Large intestine (tissue), 12 donors: ENCODE results near the gene NAXE. TPM values are rescaled to one million over a fixed set of nuclear protein-coding genes. Genes with fewer than 3 reads are reported as not detected.
A peak's percentile ranks its signal among the peaks of the same experiment; 100 is the strongest.

Experiments used
- DNase-seq, 2 donors: peaks; one replicate each; pipeline versions ENCODE4 v3.0.0 to v3.0.0-alpha.2; 2013
- H3K27ac ChIP-seq: one replicate; pipeline ENCODE4 v1.5.1; 2013; ENCODE audit warnings: low read length
- H3K27me3 ChIP-seq: 2 replicates; pipeline ENCODE4 v1.6.1; 2013; ENCODE audit warnings: low read length; ENCODE audit not compliant: control insufficient read depth, insufficient read depth
- H3K36me3 ChIP-seq: 2 replicates; pipeline ENCODE4 v1.6.1; 2013; ENCODE audit warnings: low read length; ENCODE audit not compliant: control insufficient read depth, insufficient read depth
- H3K4me1 ChIP-seq: one replicate; pipeline ENCODE4 v1.6.1; 2013; ENCODE audit warnings: low read length; ENCODE audit not compliant: control insufficient read depth, insufficient read depth
- H3K4me3 ChIP-seq: one replicate; pipeline ENCODE4 v1.5.1; 2013; ENCODE audit warnings: low read length
- H3K9me3 ChIP-seq: one replicate; pipeline ENCODE4 v1.6.1; 2013; ENCODE audit warnings: mild to moderate bottlenecking, low read depth, low read length, moderate library complexity; ENCODE audit not compliant: control insufficient read depth
- WGBS: methylation state at CpG from one replicate; pipeline ENCODE4 v1.1.5; 2013; ENCODE audit warnings: low lambda C conversion rate; ENCODE audit not compliant: insufficient coverage; 5-methylcytosine and 5-hydroxymethylcytosine counted together
- long read RNA-seq, 11 donors: transcript quantifications; one replicate each; lab custom pipeline, GENCODE V29; 2026
- polyA plus RNA-seq: library from polyadenylated mRNA; unstranded; fragments of 120-200 nt; gene quantifications from one replicate; pipeline ENCODE4 v1.2.1, GENCODE V29; 2013

Gene NAXE
- 66.9 TPM for polyA plus RNA-seq
- long read RNA-seq, donor 1, transcript NAXE-203 (6 exons, 1,125 nt), result major isoform, 22 of 46 reads
- long read RNA-seq, donor 1, partial matches to known transcripts, result 7 of 46 reads
- long read RNA-seq, donor 1, other reads (novel, unspliced or antisense), result 15 of 46 reads
- long read RNA-seq, donor 2, transcript NAXE-203 (6 exons, 1,125 nt), result major isoform, 60 of 77 reads
- long read RNA-seq, donor 2, transcript NAXE-205 (2 exons, 529 nt), result minor isoform, 6 of 77 reads
- long read RNA-seq, donor 2, partial matches to known transcripts, result 0 of 77 reads
- long read RNA-seq, donor 2, other reads (novel, unspliced or antisense), result 7 of 77 reads
- long read RNA-seq, donor 3, result 0 reads
- long read RNA-seq, donor 4, transcript NAXE-203 (6 exons, 1,125 nt), result major isoform, 5 of 5 reads
- long read RNA-seq, donor 4, partial matches to known transcripts, result 0 of 5 reads
- long read RNA-seq, donor 4, other reads (novel, unspliced or antisense), result 0 of 5 reads
- long read RNA-seq, donor 5, transcript NAXE-203 (6 exons, 1,125 nt), result major isoform, 29 of 35 reads
- long read RNA-seq, donor 5, partial matches to known transcripts, result 0 of 35 reads
- long read RNA-seq, donor 5, other reads (novel, unspliced or antisense), result 6 of 35 reads
- long read RNA-seq, donor 6, transcript NAXE-201 (5 exons, 1,012 nt), result minor isoform, 5 of 66 reads
- long read RNA-seq, donor 6, transcript NAXE-203 (6 exons, 1,125 nt), result major isoform, 42 of 66 reads
- long read RNA-seq, donor 6, partial matches to known transcripts, result 0 of 66 reads
- long read RNA-seq, donor 6, other reads (novel, unspliced or antisense), result 15 of 66 reads
- long read RNA-seq, donor 7, transcript NAXE-203 (6 exons, 1,125 nt), result major isoform, 19 of 28 reads
- long read RNA-seq, donor 7, partial matches to known transcripts, result 6 of 28 reads
- long read RNA-seq, donor 7, other reads (novel, unspliced or antisense), result 0 of 28 reads
- long read RNA-seq, donor 8, transcript NAXE-203 (6 exons, 1,125 nt), result major isoform, 48 of 76 reads
- long read RNA-seq, donor 8, partial matches to known transcripts, result 9 of 76 reads
- long read RNA-seq, donor 8, other reads (novel, unspliced or antisense), result 15 of 76 reads
- long read RNA-seq, donor 9, transcript NAXE-203 (6 exons, 1,125 nt), result major isoform, 48 of 64 reads
- long read RNA-seq, donor 9, partial matches to known transcripts, result 8 of 64 reads
- long read RNA-seq, donor 9, other reads (novel, unspliced or antisense), result 7 of 64 reads
- long read RNA-seq, donor 10, transcript NAXE-203 (6 exons, 1,125 nt), result major isoform, 47 of 55 reads
- long read RNA-seq, donor 10, partial matches to known transcripts, result 0 of 55 reads
- long read RNA-seq, donor 10, other reads (novel, unspliced or antisense), result 6 of 55 reads
- long read RNA-seq, donor 11, transcript NAXE-203 (6 exons, 1,125 nt), result major isoform, 31 of 42 reads
- long read RNA-seq, donor 11, partial matches to known transcripts, result 0 of 42 reads
- long read RNA-seq, donor 11, other reads (novel, unspliced or antisense), result 8 of 42 reads

- Histone ChIP-seq H3K27ac (peak within 1 kb of the TSS; percentile 84), H3K4me3 (peak within 1 kb of the TSS; percentile 89), H3K36me3 (peaks cover 38% of the 10 kb centered on the region), H3K9me3 (peaks cover 2% of the 10 kb centered on the region), H3K4me1 (peaks cover 4% of the 10 kb centered on the region), H3K27me3 (no peaks in the 10 kb centered on the region)
- DNase-seq, result peak; percentile 62 to 88
- WGBS, result no CpG with 5 or more reads among the region's 60 CpGs
Measured at GRCh38 chr1:156591432-156592157, at the start of gene NAXE. Gene NAXE, plus strand, starts transcription at chr1:156591776. Its CDS starts 29 bp downstream, at chr1:156591805.

- no CpG with 5 or more reads among the region's 1 CpG for WGBS
- peaks cover 30% of the 10 kb centered on the region for H3K36me3 ChIP-seq
Measured at GRCh38 chr1:156543066-156543465, 48.5 kb upstream of the NAXE start.

GRCh38 chr1:156544592-156545102 lies 46.9 kb upstream of the NAXE start:
- Histone ChIP-seq H3K4me3 (no peak overlapping the region), H3K36me3 (peaks cover 24% of the 10 kb centered on the region), H3K27me3 (no peaks in the 10 kb centered on the region), H3K4me1 (peaks cover 2% of the 10 kb centered on the region), H3K27ac (no peak overlapping the region), H3K9me3 (no peaks in the 10 kb centered on the region)
- DNase-seq, result no peak
- no CpG with 5 or more reads among the region's 3 CpGs for WGBS

More at GRCh38 chr1:156543066-156543465, 48.5 kb upstream of the NAXE start:
- Histone ChIP-seq H3K27ac (no peak overlapping the region), H3K27me3 (no peaks in the 10 kb centered on the region), H3K9me3 (no peaks in the 10 kb centered on the region), H3K4me1 (peaks cover 2% of the 10 kb centered on the region), H3K4me3 (no peak overlapping the region)
- DNase-seq, result no peak

GRCh38 chr1:156546267-156546666 lies 45.3 kb upstream of the NAXE start:
- Histone ChIP-seq H3K36me3 (peaks cover 19% of the 10 kb centered on the region), H3K4me1 (peaks cover 2% of the 10 kb centered on the region), H3K27ac (no peak overlapping the region), H3K9me3 (no peaks in the 10 kb centered on the region), H3K4me3 (no peak overlapping the region), H3K27me3 (no peaks in the 10 kb centered on the region)
- DNase-seq, result no peak
- no CpG with 5 or more reads among the region's 3 CpGs for WGBS

GRCh38 chr1:156547434-156547833 lies 44.1 kb upstream of the NAXE start:
- Histone ChIP-seq H3K27ac (no peak overlapping the region), H3K4me3 (no peak overlapping the region), H3K9me3 (no peaks in the 10 kb centered on the region), H3K36me3 (peaks cover 19% of the 10 kb centered on the region), H3K27me3 (no peaks in the 10 kb centered on the region), H3K4me1 (no peaks in the 10 kb centered on the region)
- WGBS, result 100% methylated on average over 1 of the region's 4 CpGs
- DNase-seq, result no peak

GRCh38 chr1:156547982-156548381 lies 43.6 kb upstream of the NAXE start:
- Histone ChIP-seq H3K4me3 (no peak overlapping the region), H3K27me3 (no peaks in the 10 kb centered on the region), H3K36me3 (peaks cover 19% of the 10 kb centered on the region), H3K27ac (no peak overlapping the region), H3K9me3 (no peaks in the 10 kb centered on the region), H3K4me1 (no peaks in the 10 kb centered on the region)
- DNase-seq, result no peak
- no CpG with 5 or more reads among the region's 9 CpGs for WGBS

GRCh38 chr1:156549390-156549789 lies 42.2 kb upstream of the NAXE start:
- WGBS, result no CpG with 5 or more reads among the region's 2 CpGs
- H3K9me3 ChIP-seq, result no peaks in the 10 kb centered on the region
- H3K27ac ChIP-seq, result no peak overlapping the region
- no peak overlapping the region for H3K4me3 ChIP-seq
- no peak for DNase-seq
- peaks cover 13% of the 10 kb centered on the region for H3K36me3 ChIP-seq
- H3K4me1 ChIP-seq, result no peaks in the 10 kb centered on the region
- no peaks in the 10 kb centered on the region for H3K27me3 ChIP-seq

GRCh38 chr1:156549831-156550230 lies 41.7 kb upstream of the NAXE start:
- no peak overlapping the region for H3K27ac ChIP-seq
- H3K4me1 ChIP-seq, result no peaks in the 10 kb centered on the region
- no peak overlapping the region for H3K4me3 ChIP-seq
- no peak for DNase-seq
- 100% methylated on average over 1 of the region's 1 CpG for WGBS
- H3K9me3 ChIP-seq, result no peaks in the 10 kb centered on the region
- H3K27me3 ChIP-seq, result no peaks in the 10 kb centered on the region
- H3K36me3 ChIP-seq, result peaks cover 13% of the 10 kb centered on the region

GRCh38 chr1:156550346-156550745 lies 41.2 kb upstream of the NAXE start:
- 100% methylated on average over 1 of the region's 5 CpGs for WGBS
- H3K36me3 ChIP-seq, result peaks cover 13% of the 10 kb centered on the region
- no peaks in the 10 kb centered on the region for H3K9me3 ChIP-seq
- H3K27ac ChIP-seq, result no peak overlapping the region
- no peak overlapping the region for H3K4me3 ChIP-seq
- no peak for DNase-seq
- no peaks in the 10 kb centered on the region for H3K4me1 ChIP-seq
- H3K27me3 ChIP-seq, result no peaks in the 10 kb centered on the region
